Liver (tissue), 3 donors: Measurements from ENCODE around the gene TPX2.

Source experiments
- FOXA1 ChIP-seq: IDR thresholded peaks from 2 replicates; pipeline ENCODE4 v1.6.1; 2016; ENCODE audit warnings: antibody characterized with exemption
- FOXA2 ChIP-seq: IDR thresholded peaks from 2 replicates; pipeline ENCODE4 v1.6.1; 2016; ENCODE audit warnings: antibody characterized with exemption
- NR2F2 ChIP-seq: IDR thresholded peaks from 2 replicates; pipeline ENCODE4 v1.6.1; 2016; ENCODE audit warnings: antibody characterized with exemption
- RAD21 ChIP-seq, 2 donors: IDR thresholded peaks; 2 replicates each; pipeline ENCODE4 v1.6.1; 2016; ENCODE audit warnings: antibody characterized with exemption in 2 of 2, mild to moderate bottlenecking in 2 of 2
- RXRA ChIP-seq, 2 donors: IDR thresholded peaks; 2 replicates each; pipeline ENCODE4 v1.6.1; 2017 to 2018; ENCODE audit warnings: antibody characterized with exemption in 2 of 2, mild to moderate bottlenecking in 1 of 2
- SP1 ChIP-seq: IDR thresholded peaks from 2 replicates; pipeline ENCODE4 v1.6.1; 2018; ENCODE audit warnings: antibody characterized with exemption, mild to moderate bottlenecking
- TAF1 ChIP-seq: conservative IDR thresholded peaks from 2 replicates; pipeline ENCODE4 v1.6.1; 2016; ENCODE audit warnings: antibody characterized with exemption, mild to moderate bottlenecking
- YY1 ChIP-seq: IDR thresholded peaks from 2 replicates; pipeline ENCODE4 v1.6.1; 2016; ENCODE audit warnings: antibody characterized with exemption, mild to moderate bottlenecking
- ZBTB33 ChIP-seq: IDR thresholded peaks from 2 replicates; pipeline ENCODE4 v1.6.1; 2016; ENCODE audit warnings: antibody characterized with exemption
- TF ChIP-seq, protein P1 (sequence below): fragments of 150-350 bp; IDR thresholded peaks from 2 replicates; pipeline ENCODE4 v1.5.1; 2017; ENCODE audit warnings: improper control_type of control experiment, low read depth, low read length; ENCODE audit not compliant: missing input control
- TF ChIP-seq, protein P2 (sequence below): IDR thresholded peaks from 2 replicates; pipeline ENCODE4 v1.6.1; 2016; ENCODE audit warnings: antibody characterized with exemption, mild to moderate bottlenecking
- TF ChIP-seq, protein P3 (sequence below): IDR thresholded peaks from 2 replicates; pipeline ENCODE4 v1.6.1; 2016; ENCODE audit warnings: antibody characterized with exemption
- donor health status: healthy.
- donor health status: healthy.

DNA sequence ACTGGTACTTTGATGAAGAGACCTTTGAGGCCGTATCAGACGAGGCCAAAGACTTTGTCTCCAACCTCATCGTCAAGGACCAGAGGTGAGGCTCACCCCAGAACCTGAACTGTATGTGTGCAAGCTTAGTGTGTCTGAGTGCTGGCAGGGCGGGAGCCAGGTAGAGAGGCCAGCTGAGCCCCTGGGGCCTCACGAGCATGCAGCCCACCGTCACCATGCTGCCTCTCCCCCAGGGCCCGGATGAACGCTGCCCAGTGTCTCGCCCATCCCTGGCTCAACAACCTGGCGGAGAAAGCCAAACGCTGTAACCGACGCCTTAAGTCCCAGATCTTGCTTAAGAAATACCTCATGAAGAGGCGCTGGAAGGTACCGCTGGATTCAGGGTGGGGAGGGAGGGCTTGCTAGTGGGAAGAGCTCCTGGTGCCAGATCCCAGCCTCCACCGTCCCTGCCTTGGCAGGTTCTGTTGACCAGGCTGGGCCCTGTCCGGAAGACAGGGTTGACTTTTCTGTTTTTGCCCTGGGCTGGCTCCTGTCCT, 92.7 kb downstream of the TPX2 start:
- TF ChIP-seq, protein P1, sequence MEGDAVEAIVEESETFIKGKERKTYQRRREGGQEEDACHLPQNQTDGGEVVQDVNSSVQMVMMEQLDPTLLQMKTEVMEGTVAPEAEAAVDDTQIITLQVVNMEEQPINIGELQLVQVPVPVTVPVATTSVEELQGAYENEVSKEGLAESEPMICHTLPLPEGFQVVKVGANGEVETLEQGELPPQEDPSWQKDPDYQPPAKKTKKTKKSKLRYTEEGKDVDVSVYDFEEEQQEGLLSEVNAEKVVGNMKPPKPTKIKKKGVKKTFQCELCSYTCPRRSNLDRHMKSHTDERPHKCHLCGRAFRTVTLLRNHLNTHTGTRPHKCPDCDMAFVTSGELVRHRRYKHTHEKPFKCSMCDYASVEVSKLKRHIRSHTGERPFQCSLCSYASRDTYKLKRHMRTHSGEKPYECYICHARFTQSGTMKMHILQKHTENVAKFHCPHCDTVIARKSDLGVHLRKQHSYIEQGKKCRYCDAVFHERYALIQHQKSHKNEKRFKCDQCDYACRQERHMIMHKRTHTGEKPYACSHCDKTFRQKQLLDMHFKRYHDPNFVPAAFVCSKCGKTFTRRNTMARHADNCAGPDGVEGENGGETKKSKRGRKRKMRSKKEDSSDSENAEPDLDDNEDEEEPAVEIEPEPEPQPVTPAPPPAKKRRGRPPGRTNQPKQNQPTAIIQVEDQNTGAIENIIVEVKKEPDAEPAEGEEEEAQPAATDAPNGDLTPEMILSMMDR = no peak
- no peak for TF ChIP-seq RXRA (IDR thresholded peaks at IDR 0.05)
- TF ChIP-seq, protein P2, sequence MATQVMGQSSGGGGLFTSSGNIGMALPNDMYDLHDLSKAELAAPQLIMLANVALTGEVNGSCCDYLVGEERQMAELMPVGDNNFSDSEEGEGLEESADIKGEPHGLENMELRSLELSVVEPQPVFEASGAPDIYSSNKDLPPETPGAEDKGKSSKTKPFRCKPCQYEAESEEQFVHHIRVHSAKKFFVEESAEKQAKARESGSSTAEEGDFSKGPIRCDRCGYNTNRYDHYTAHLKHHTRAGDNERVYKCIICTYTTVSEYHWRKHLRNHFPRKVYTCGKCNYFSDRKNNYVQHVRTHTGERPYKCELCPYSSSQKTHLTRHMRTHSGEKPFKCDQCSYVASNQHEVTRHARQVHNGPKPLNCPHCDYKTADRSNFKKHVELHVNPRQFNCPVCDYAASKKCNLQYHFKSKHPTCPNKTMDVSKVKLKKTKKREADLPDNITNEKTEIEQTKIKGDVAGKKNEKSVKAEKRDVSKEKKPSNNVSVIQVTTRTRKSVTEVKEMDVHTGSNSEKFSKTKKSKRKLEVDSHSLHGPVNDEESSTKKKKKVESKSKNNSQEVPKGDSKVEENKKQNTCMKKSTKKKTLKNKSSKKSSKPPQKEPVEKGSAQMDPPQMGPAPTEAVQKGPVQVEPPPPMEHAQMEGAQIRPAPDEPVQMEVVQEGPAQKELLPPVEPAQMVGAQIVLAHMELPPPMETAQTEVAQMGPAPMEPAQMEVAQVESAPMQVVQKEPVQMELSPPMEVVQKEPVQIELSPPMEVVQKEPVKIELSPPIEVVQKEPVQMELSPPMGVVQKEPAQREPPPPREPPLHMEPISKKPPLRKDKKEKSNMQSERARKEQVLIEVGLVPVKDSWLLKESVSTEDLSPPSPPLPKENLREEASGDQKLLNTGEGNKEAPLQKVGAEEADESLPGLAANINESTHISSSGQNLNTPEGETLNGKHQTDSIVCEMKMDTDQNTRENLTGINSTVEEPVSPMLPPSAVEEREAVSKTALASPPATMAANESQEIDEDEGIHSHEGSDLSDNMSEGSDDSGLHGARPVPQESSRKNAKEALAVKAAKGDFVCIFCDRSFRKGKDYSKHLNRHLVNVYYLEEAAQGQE = no peak
- TF ChIP-seq SP1 = no peak
- TF ChIP-seq, protein P3, sequence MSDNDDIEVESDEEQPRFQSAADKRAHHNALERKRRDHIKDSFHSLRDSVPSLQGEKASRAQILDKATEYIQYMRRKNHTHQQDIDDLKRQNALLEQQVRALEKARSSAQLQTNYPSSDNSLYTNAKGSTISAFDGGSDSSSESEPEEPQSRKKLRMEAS = no peak
- TF ChIP-seq FOXA1 = no peak
- TF ChIP-seq TAF1 = no peak
- TF ChIP-seq NR2F2 = no peak
- no peak for TF ChIP-seq RAD21 (IDR thresholded peaks at IDR 0.05)
- TF ChIP-seq ZBTB33 = no peak
- no peak for TF ChIP-seq YY1
- TF ChIP-seq FOXA2 = no peak
